GM12878 (cell line): Measurements from ENCODE around the gene RFFL. TPM values are rescaled to one million over a fixed set of nuclear protein-coding genes. Genes with fewer than 3 reads are reported as not detected.

Experiments
- ATAC-seq: fragments of 200-7000 bp; cut with Tn5 transposase; 3 replicates; pipeline ENCODE4 v1.9.1; 2020; ENCODE audit warnings: mild to moderate bottlenecking, moderate library complexity
- BruUV-seq: library from RNA; stranded (reverse); fragments of 400-500 nt; replicated peaks from 2 replicates; lab custom pipeline; 2021; lab: Mats Ljungman, UMichigan
- CTCF ChIA-PET: fragments of 300-600 bp; sonication (Branson Sonifier 250); formaldehyde crosslinking; extraction: SDS; loops from one replicate; lab custom pipeline; 2021; ENCODE audit warnings: inconsistent platforms; lab: Yijun Ruan, JAX
- POLR2A ChIA-PET: fragments of 350-600 bp; formaldehyde crosslinking; extraction: SDS; loops from one replicate; lab custom pipeline; 2021; ENCODE audit warnings: inconsistent platforms; lab: Charles Lee
- RAD21 ChIA-PET: fragments of 300-600 bp; sonication (Branson Sonifier 250); formaldehyde crosslinking; loops from one replicate; lab custom pipeline; 2023; ENCODE audit warnings: antibody characterized with exemption; ENCODE audit not compliant: unreplicated experiment; lab: Charles Lee
- SMC1A ChIA-PET: fragments of 300-600 bp; sonication (Branson Sonifier 250); formaldehyde crosslinking; loops from one replicate; lab custom pipeline; 2023; ENCODE audit not compliant: unreplicated experiment, uncharacterized antibody; lab: Charles Lee
- DNase-seq: peaks from one replicate; pipeline ENCODE4 v3.0.0-alpha.2; 2011; ENCODE audit warnings: low read depth, low spot score
- FAIRE-seq: peaks from 3 replicates; lab custom pipeline; 2011; peaks lifted over from hg19 to GRCh38; lab: Jason Lieb, UNC
- H2AFZ ChIP-seq: 2 replicates; pipeline ENCODE4 v1.6.0; 2011; ENCODE audit warnings: low read depth, low read length, control low read depth; ENCODE audit not compliant: control insufficient read depth
- H3K27ac ChIP-seq: 2 replicates; pipeline ENCODE4 v1.5.1; 2011; ENCODE audit warnings: control low read depth; ENCODE audit not compliant: control insufficient read depth, insufficient read depth
- H3K27me3 ChIP-seq, 2 experiments: replicated peaks in 1 of 2; 2 replicates each; pipeline versions ENCODE4 v1.6.0 to v1.6.1; 2011; ENCODE audit warnings: low read length in 1 of 2; ENCODE audit not compliant: control insufficient read depth in 2 of 2, insufficient read depth in 2 of 2
- H3K36me3 ChIP-seq, 2 experiments: 2 replicates each; pipeline ENCODE4 v1.5.1; 2011; ENCODE audit warnings: low read length in 1 of 2; ENCODE audit not compliant: control insufficient read depth in 2 of 2, insufficient read depth in 2 of 2
- H3K4me1 ChIP-seq: 2 replicates; pipeline ENCODE4 v1.6.1; 2011; ENCODE audit warnings: mild to moderate bottlenecking, low read length, moderate library complexity, mixed read lengths; ENCODE audit not compliant: control insufficient read depth, insufficient read depth
- H3K4me2 ChIP-seq: 2 replicates; pipeline ENCODE4 v1.6.0; 2011; ENCODE audit warnings: control low read depth; ENCODE audit not compliant: control insufficient read depth, insufficient read depth
- H3K4me3 ChIP-seq: fragments of 200-600 bp; sonication (generic); 2 replicates; pipeline ENCODE4 v1.5.1; 2016
- H3K79me2 ChIP-seq: 2 replicates; pipeline ENCODE4 v1.6.0; 2011; ENCODE audit warnings: low read length; ENCODE audit not compliant: control insufficient read depth, insufficient read depth
- H3K9ac ChIP-seq: 2 replicates; pipeline ENCODE4 v1.8.0; 2011; ENCODE audit warnings: low read length, control low read depth, mixed read lengths; ENCODE audit not compliant: control insufficient read depth, insufficient read depth
- H3K9me3 ChIP-seq: replicated peaks from 3 replicates; pipeline ENCODE4 v1.5.1; 2011; ENCODE audit warnings: mild to moderate bottlenecking, low read length; ENCODE audit not compliant: control insufficient read depth, insufficient read depth
- H4K20me1 ChIP-seq: 2 replicates; pipeline ENCODE4 v1.6.0; 2011; ENCODE audit not compliant: control insufficient read depth, insufficient read depth
- ATF7 ChIP-seq: fragments of 450-650 bp; IDR thresholded peaks from 2 replicates; pipeline ENCODE4 v1.6.1; 2016; ENCODE audit warnings: low read depth, mild to moderate bottlenecking
- IKZF2 ChIP-seq, 2 experiments: fragments of 450-650 bp; IDR thresholded peaks; 2 replicates each; pipeline ENCODE4 v1.6.1; 2017; ENCODE audit warnings: mild to moderate bottlenecking in 2 of 2, moderate library complexity in 2 of 2
- MEF2B ChIP-seq: fragments of 450-650 bp; IDR thresholded peaks from 2 replicates; pipeline ENCODE4 v1.6.1; 2018; ENCODE audit warnings: mild to moderate bottlenecking, moderate library complexity; ENCODE audit not compliant: partially characterized antibody, poor library complexity, severe bottlenecking
- MTA2 ChIP-seq: fragments of 450-650 bp; IDR thresholded peaks from 2 replicates; pipeline ENCODE4 v1.6.1; 2016; ENCODE audit warnings: low read depth, mild to moderate bottlenecking, moderate library complexity
- NBN ChIP-seq: fragments of 450-650 bp; IDR thresholded peaks from 2 replicates; pipeline ENCODE4 v1.6.1; 2016
- PKNOX1 ChIP-seq: fragments of 450-650 bp; IDR thresholded peaks from 2 replicates; pipeline ENCODE4 v1.6.1; 2016; ENCODE audit warnings: mild to moderate bottlenecking
- RUNX3 ChIP-seq: IDR thresholded peaks from 2 replicates; pipeline ENCODE4 v1.6.1; 2012; ENCODE audit warnings: low read length, inconsistent platforms
- TCF12 ChIP-seq: IDR thresholded peaks from 2 replicates; pipeline ENCODE4 v1.6.1; 2011; ENCODE audit warnings: low read depth, mild to moderate bottlenecking, low read length
- TCF3 ChIP-seq: IDR thresholded peaks from 2 replicates; pipeline ENCODE4 v1.6.1; 2012; ENCODE audit warnings: low read depth, mild to moderate bottlenecking, low read length, borderline replicate concordance; ENCODE audit not compliant: insufficient read depth
- ZNF207 ChIP-seq: fragments of 450-650 bp; IDR thresholded peaks from 2 replicates; pipeline ENCODE4 v1.6.1; 2014; ENCODE audit warnings: antibody characterized with exemption, mild to moderate bottlenecking, borderline replicate concordance
- WGBS: methylation state at CpG from one replicate; pipeline ENCODE4 v1.1.6; 2016; ENCODE audit warnings: low lambda C conversion rate; ENCODE audit not compliant: insufficient replicate concordance, insufficient coverage; ENCODE audit errors: missing lambda C conversion rate; 5-methylcytosine and 5-hydroxymethylcytosine counted together
- in situ Hi-C: fragments of 300-500 bp; cut with MboI; formaldehyde crosslinking; loops from 9 replicates; pipeline ENCODE4 v1.14.3; 2018; ENCODE audit warnings: mixed read lengths
- intact Hi-C: fragments of 100-400 bp; cut with micrococcal nuclease; formaldehyde crosslinking; loops from one replicate; pipeline ENCODE4 v1.14.2; 2022; ENCODE audit not compliant: unreplicated experiment
- polyA plus RNA-seq, 11 experiments: library from polyadenylated mRNA; depleted of rRNA in 4 of 11; unstranded in 6 of 11; stranded (reverse) in 5 of 11; fragments of >200 nt; fragmentation: Nextera tagmentation in 4 of 11; fragmentation: Illumina TruSeq in 1 of 11; extraction: Ambion mirVana in 4 of 11; extraction: Trizol in 1 of 11; gene quantifications; 1 replicate in 1 of 11; 2 replicates in 10 of 11; pipeline versions ENCODE4 v1.2.1 to v1.2.3, GENCODE V29; 2011 to 2016; ENCODE audit warnings: inconsistent platforms in 2 of 11, missing spikeins in 2 of 11, low read depth in 1 of 11
- total RNA-seq, 4 experiments: library from RNA; depleted of rRNA in 3 of 4; stranded (reverse); fragments of >200 nt in 3 of 4; fragmentation: Illumina TruSeq in 1 of 4; extraction: Trizol in 1 of 4; gene quantifications; 2 replicates each; pipeline versions ENCODE4 v1.2.1 to v1.2.3, GENCODE V29; 2013 to 2021

The RFFL gene
- total and polyA plus RNA-seq, 10 of the 15 experiments (the other 5 are each of a cell fraction or from before 2014, with no cell fraction given): 4.7 to 56.1 (median 26.9) TPM

GRCh38 chr17:35082073-35082657, 18.7 kb upstream of the RFFL start:
- H4K20me1 ChIP-seq: no peaks in the 10 kb centered on the region
- FAIRE-seq: no peak
- no peak overlapping the region for H2AFZ ChIP-seq
- peak overlapping the region; percentile 73 for H3K4me2 ChIP-seq
- CTCF ChIA-PET: interaction anchor here (0.7 to 2.4 kb wide), 11 partner anchors 8 to 83 kb away, joined by 3 to 21 read pairs (median 5); partner anchors contain the start of gene RFFL
- DNase-seq: no peak
- POLR2A ChIA-PET: interaction anchor here (1.0 to 7.1 kb wide), 8 partner anchors 9 to 54 kb away, joined by 3 to 102 read pairs (median 4); partner anchors contain the start of gene RFFL
- no peaks in the 10 kb centered on the region for H3K27me3 ChIP-seq
- no TSS peak for BruUV-seq
- RAD21 ChIA-PET: interaction anchor here (1.1 to 17.8 kb wide), 8 partner anchors 11 to 456 kb away, joined by 4 to 452 read pairs (median 6); partner anchors contain the start of genes RFFL and SLFN12L
- SMC1A ChIA-PET: interaction anchor here (0.9 to 14.7 kb wide), 13 partner anchors 8 to 101 kb away, joined by 3 to 534 read pairs (median 4); partner anchors contain the start of gene RFFL
- no peaks in the 10 kb centered on the region for H3K9me3 ChIP-seq
- ATAC-seq: peak; percentile 59
- 2% methylated on average over 3 of the region's 3 CpGs for WGBS
- H3K4me1 ChIP-seq: peaks cover 37% of the 10 kb centered on the region
- H3K9ac ChIP-seq: peak overlapping the region; percentile 48; the same call in 1 of the 2 replicates
- H3K79me2 ChIP-seq: peaks cover 88% of the 10 kb centered on the region
- H3K4me3 ChIP-seq: peak overlapping the region; percentile 28; the same call in 1 of the 2 replicates
- peak overlapping the region; percentile 83 for H3K27ac ChIP-seq
- H3K36me3 ChIP-seq: no peaks in the 10 kb centered on the region; a peak in 1 of 4 replicates
- in situ Hi-C loops (no loop called here), intact Hi-C loops (no loop called here)
- TF ChIP-seq RUNX3 (peak; percentile 54), MTA2 (peak; percentile 53; the same call in 1 of the 2 replicates), TCF12 (no peak), IKZF2 (IDR thresholded peaks at IDR 0.05) (peak in 1 of 2 experiments; percentile 14; a peak in 1 of 4 replicates), NBN (0 out of 2 replicates have a peak, but pooled peaks have one; percentile 42), ZNF207 (no peak), TCF3 (0 out of 2 replicates have a peak, but pooled peaks have one; percentile 19), PKNOX1 (peak; percentile 35; the same call in 1 of the 2 replicates), MEF2B (no peak), ATF7 (peak; percentile 21; the same call in 1 of the 2 replicates)
